ENCODE measurements around the gene SPSB1. TPM values are rescaled to one million over a fixed set of nuclear protein-coding genes. Genes with fewer than 3 reads are reported as not detected.

SPSB1 gene
- total RNA-seq, 1 donor from 2014 or later, result 17.6 TPM

DNA sequence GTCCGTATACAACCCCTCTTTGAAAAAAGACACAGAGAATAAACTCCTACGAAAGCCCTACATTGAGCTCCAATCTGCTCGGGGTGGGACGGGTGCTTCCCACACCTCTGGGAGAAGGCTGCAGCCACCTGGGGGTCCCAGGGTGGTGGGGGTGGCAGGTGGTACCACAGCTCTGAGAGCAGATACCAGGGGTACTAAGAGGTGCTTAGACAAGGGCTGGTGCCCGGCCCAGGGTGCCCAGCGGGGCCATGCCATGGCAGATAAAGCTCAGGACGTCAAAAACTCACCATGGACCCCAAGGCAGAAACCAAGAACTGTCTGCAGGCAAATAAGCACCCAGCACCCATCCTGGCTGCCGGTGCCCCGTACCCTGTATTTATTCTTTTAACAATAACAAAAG, 75.1 kb downstream of the SPSB1 start:
- TF ChIP-seq, protein P1, sequence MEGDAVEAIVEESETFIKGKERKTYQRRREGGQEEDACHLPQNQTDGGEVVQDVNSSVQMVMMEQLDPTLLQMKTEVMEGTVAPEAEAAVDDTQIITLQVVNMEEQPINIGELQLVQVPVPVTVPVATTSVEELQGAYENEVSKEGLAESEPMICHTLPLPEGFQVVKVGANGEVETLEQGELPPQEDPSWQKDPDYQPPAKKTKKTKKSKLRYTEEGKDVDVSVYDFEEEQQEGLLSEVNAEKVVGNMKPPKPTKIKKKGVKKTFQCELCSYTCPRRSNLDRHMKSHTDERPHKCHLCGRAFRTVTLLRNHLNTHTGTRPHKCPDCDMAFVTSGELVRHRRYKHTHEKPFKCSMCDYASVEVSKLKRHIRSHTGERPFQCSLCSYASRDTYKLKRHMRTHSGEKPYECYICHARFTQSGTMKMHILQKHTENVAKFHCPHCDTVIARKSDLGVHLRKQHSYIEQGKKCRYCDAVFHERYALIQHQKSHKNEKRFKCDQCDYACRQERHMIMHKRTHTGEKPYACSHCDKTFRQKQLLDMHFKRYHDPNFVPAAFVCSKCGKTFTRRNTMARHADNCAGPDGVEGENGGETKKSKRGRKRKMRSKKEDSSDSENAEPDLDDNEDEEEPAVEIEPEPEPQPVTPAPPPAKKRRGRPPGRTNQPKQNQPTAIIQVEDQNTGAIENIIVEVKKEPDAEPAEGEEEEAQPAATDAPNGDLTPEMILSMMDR (IDR thresholded peaks at IDR 0.05; ENCODE audit: borderline replicate concordance), result no peak
- Histone ChIP-seq H3K4me3 (no peak overlapping the region), H3K36me3 (peaks cover 19% of the 10 kb centered on the region), H3K27ac (replicated peaks) (no peak overlapping the region), H3K9me3 (replicated peaks) (no peaks in the 10 kb centered on the region), H3K4me1 (peaks cover 24% of the 10 kb centered on the region), H3K27me3 (ENCODE audit: low read depth) (no peaks in the 10 kb centered on the region)
- intact Hi-C loops (cut with micrococcal nuclease), result no loop called here
- no peak for DNase-seq

DNA sequence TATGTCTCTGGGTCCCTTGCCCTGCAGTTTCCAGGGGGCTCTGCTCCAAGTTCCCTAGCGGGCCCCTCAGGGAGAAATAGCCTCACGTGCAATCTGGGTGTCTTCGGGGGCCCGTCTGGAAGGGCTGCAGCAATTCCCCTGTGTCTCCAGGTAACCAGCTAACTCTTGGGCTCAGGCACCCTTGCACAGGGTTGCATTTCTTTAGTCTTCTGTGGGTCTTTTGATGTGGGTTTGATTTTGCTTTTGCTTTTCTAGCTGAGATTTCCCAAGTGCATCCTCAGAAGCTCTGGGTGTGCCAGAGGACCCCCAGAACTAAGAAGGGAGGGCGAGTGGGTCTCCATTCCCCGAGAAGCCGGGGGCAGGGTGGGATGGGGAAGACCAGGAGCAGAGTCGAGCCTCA, 75.7 kb downstream of the SPSB1 start:
- Histone ChIP-seq H3K27me3 (ENCODE audit: low read depth) (no peaks in the 10 kb centered on the region), H3K4me1 (peaks cover 20% of the 10 kb centered on the region), H3K27ac (replicated peaks) (no peak overlapping the region), H3K4me3 (no peak overlapping the region), H3K9me3 (replicated peaks) (no peaks in the 10 kb centered on the region), H3K36me3 (peaks cover 19% of the 10 kb centered on the region)
- TF ChIP-seq, protein P1 (IDR thresholded peaks at IDR 0.05; ENCODE audit: borderline replicate concordance), result no peak
- intact Hi-C loops (cut with micrococcal nuclease), result no loop called here
- DNase-seq, result no peak

DNA sequence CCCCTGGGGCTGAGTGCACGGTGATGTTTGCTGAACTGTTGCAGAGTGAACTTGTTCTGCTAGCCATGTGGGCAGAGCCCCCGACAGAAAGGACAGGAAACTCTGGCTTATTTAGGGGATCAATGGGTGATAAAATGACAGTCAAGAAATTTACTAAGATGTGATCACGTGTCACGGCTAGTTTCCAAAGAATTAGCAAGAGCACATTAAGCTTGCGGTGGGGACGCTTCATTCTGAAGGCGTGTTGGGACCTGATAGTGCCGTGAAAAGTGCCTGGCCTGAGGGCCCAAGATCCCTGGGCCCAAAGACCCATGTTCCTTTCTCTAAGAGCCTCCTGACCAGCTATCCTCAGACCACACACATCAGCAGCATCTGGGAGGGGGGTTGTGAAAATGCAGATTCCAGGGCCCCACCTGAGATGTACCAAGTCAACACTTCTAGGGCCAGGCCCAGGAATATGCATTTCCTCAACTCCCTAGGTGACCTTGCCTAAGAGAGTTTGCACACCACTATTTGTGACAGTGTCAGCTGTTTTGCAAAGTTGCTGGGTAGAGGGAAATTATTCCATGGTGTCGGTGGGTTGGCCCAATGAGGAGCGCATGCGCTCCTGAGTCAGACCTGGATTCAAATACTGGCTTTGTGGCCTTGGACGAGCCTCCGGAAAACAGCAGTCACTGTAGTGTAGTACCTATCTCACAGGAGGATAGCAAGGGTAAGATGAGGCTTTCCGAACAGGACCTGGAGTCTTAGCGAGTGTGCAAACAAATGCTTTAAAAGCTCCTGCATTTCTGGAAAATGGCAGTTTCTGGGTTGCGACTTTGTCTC, 77.5 kb downstream of the SPSB1 start:
- Histone ChIP-seq H3K27me3 (ENCODE audit: low read depth) (no peaks in the 10 kb centered on the region), H3K4me1 (peaks cover 29% of the 10 kb centered on the region), H3K36me3 (peaks cover 19% of the 10 kb centered on the region), H3K4me3 (no peak overlapping the region), H3K9me3 (replicated peaks) (no peaks in the 10 kb centered on the region), H3K27ac (replicated peaks) (no peak overlapping the region)
- TF ChIP-seq, protein P1 (IDR thresholded peaks at IDR 0.05; ENCODE audit: borderline replicate concordance), result no peak
- no peak for DNase-seq
- intact Hi-C loops (cut with micrococcal nuclease), result no loop called here

DNA sequence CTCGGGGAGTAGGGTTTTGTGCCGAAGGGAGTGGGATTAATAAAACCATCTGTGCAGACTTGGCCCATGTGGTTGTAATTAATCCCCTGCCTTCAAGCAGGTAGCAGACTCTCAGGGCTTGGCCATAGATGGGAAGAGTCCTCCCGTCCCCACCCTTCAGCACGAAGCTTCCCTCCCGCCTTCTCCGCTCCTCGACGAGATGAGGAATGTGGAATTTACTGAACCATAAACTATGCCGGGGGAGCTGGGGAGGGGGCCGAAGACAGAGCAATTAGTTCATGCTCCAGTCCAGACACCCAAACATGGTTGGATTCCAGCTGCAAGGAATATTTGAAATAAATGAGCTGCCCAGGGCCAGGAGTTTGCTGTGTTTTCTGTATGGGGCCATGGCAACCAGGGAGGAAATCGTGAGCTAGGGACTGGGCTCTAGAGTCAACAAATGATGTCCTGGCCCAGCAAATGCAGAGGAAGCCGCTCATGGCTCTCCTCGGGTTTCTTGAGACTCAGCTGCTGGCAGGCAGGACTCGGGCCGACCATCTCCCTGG, 78.8 kb downstream of the SPSB1 start:
- Histone ChIP-seq H3K27me3 (ENCODE audit: low read depth) (no peaks in the 10 kb centered on the region), H3K36me3 (peaks cover 19% of the 10 kb centered on the region), H3K27ac (replicated peaks) (peak overlapping the region; percentile 66), H3K4me3 (no peak overlapping the region), H3K4me1 (peaks cover 41% of the 10 kb centered on the region), H3K9me3 (replicated peaks) (no peaks in the 10 kb centered on the region)
- TF ChIP-seq, protein P1 (IDR thresholded peaks at IDR 0.05; ENCODE audit: borderline replicate concordance), result no peak
- peak; percentile 63 for DNase-seq
- intact Hi-C loops (cut with micrococcal nuclease), result no loop called here

DNA sequence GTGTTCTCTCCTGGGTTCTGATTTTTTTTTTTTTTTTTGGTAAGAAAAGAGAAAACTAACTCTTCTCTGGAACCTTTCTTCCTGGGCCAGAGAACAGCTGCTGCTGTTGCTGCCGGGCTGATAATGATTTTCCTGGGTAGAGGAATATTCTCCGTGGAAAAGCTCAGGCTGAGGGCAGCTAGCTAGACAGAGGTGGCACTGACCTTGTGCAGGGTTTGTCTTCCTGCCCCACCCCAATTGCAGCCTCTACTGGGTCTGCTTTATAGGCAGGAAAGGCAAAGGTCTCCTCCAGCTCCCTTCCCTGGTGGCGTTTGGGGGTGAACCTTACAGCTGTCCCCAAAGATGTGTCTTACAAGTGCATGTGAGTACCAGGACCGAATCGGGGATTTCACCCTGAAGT, 79.3 kb downstream of the SPSB1 start:
- Histone ChIP-seq H3K9me3 (replicated peaks) (no peaks in the 10 kb centered on the region), H3K27ac (replicated peaks) (peak overlapping the region; percentile 66), H3K4me3 (no peak overlapping the region), H3K27me3 (ENCODE audit: low read depth) (no peaks in the 10 kb centered on the region), H3K4me1 (peaks cover 44% of the 10 kb centered on the region), H3K36me3 (peaks cover 19% of the 10 kb centered on the region)
- DNase-seq, result no peak
- TF ChIP-seq, protein P1 (IDR thresholded peaks at IDR 0.05; ENCODE audit: borderline replicate concordance), result no peak
- intact Hi-C loops (cut with micrococcal nuclease), result no loop called here
